Thyroid gland (tissue), 4 donors: ENCODE measurements around the gene CNOT2.

Experiments used
- POLR2A ChIP-seq, 2 donors: fragments of 450-650 bp; IDR thresholded peaks; one replicate each; pipeline ENCODE4 v1.6.1; 2017; ENCODE audit warnings: antibody characterized with exemption in 2 of 2, mild to moderate bottlenecking in 2 of 2, moderate library complexity in 1 of 2
- TF ChIP-seq, protein P1 (sequence below), 6 experiments: fragments of 200-600 bp in 3 of 6; fragments of 450-650 bp in 3 of 6; sonication (generic) in 3 of 6; IDR thresholded peaks; one replicate each; pipeline ENCODE4 v1.5.1; 2016 to 2019; ENCODE audit warnings: antibody characterized with exemption in 6 of 6, mild to moderate bottlenecking in 2 of 6, inconsistent platforms in 1 of 6, moderate library complexity in 1 of 6

DNA sequence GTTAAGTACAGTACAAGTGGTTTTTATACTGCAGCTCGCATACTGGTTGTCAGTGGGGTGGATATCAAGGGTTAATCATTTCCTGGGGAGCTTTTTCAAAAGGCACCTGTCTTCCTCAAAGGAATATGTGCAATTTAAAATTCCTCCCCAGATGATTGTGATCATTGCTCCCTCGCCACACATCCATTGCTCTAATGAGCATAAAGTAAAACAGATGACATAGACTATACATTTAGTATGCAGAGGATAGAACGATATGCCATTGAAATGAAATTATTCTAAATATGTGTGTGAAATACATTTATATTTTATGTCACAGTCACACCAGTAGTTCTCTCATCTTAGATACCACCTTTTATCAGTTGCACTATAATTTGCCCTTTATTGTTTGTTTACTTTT, 86.5 kb downstream of the CNOT2 start:
- TF ChIP-seq, protein P1, sequence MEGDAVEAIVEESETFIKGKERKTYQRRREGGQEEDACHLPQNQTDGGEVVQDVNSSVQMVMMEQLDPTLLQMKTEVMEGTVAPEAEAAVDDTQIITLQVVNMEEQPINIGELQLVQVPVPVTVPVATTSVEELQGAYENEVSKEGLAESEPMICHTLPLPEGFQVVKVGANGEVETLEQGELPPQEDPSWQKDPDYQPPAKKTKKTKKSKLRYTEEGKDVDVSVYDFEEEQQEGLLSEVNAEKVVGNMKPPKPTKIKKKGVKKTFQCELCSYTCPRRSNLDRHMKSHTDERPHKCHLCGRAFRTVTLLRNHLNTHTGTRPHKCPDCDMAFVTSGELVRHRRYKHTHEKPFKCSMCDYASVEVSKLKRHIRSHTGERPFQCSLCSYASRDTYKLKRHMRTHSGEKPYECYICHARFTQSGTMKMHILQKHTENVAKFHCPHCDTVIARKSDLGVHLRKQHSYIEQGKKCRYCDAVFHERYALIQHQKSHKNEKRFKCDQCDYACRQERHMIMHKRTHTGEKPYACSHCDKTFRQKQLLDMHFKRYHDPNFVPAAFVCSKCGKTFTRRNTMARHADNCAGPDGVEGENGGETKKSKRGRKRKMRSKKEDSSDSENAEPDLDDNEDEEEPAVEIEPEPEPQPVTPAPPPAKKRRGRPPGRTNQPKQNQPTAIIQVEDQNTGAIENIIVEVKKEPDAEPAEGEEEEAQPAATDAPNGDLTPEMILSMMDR (IDR thresholded peaks at IDR 0.05) = no peak
- no peak for TF ChIP-seq POLR2A (IDR thresholded peaks at IDR 0.05)
